A673 (cell line): Measurements from ENCODE around the gene HIGD1A. TPM values are rescaled to one million over a fixed set of nuclear protein-coding genes. Genes with fewer than 3 reads are reported as not detected.

Source experiments
- BruUV-seq: library from RNA; stranded (reverse); fragments of 400-500 nt; replicated peaks from 2 replicates; lab custom pipeline; 2021; lab: Mats Ljungman, UMichigan
- CTCF ChIA-PET: fragments of 300-600 bp; sonication (Branson Sonifier 250); formaldehyde crosslinking; loops from one replicate; lab custom pipeline; 2022; ENCODE audit warnings: antibody characterized with exemption; lab: Charles Lee
- POLR2A ChIA-PET: fragments of 300-600 bp; sonication (Branson Sonifier 250); formaldehyde crosslinking; loops from one replicate; lab custom pipeline; 2022; ENCODE audit warnings: antibody characterized with exemption; ENCODE audit not compliant: low non-redundant PET; lab: Charles Lee
- DNase-seq: peaks from one replicate; pipeline ENCODE4 v3.0.0-alpha.2; 2015; ENCODE audit warnings: low spot score
- H3K27ac ChIP-seq: fragments of 200-600 bp; sonication (generic); 2 replicates; pipeline ENCODE4 v1.5.1; 2016; ENCODE audit warnings: mixed run types, low read depth, mild to moderate bottlenecking, mixed read lengths, antibody characterized with exemption, low read length; ENCODE audit not compliant: poor library complexity, severe bottlenecking
- H3K27me3 ChIP-seq: fragments of 200-600 bp; sonication (generic); replicated peaks from 2 replicates; pipeline ENCODE4 v1.6.1; 2017; ENCODE audit warnings: mixed run types, low read depth, mild to moderate bottlenecking, mixed read lengths, antibody characterized with exemption, low read length; ENCODE audit not compliant: insufficient read depth, poor library complexity
- H3K36me3 ChIP-seq: fragments of 200-600 bp; sonication (generic); 2 replicates; pipeline ENCODE4 v1.6.1; 2016; ENCODE audit warnings: mixed run types, mild to moderate bottlenecking, mixed read lengths, antibody characterized with exemption, low read length; ENCODE audit not compliant: insufficient read depth, poor library complexity, severe bottlenecking
- H3K4me1 ChIP-seq: fragments of 200-600 bp; sonication (generic); 2 replicates; pipeline ENCODE4 v1.6.1; 2017; ENCODE audit warnings: mixed run types, mild to moderate bottlenecking, mixed read lengths, antibody characterized with exemption, low read length; ENCODE audit not compliant: insufficient read depth, poor library complexity, severe bottlenecking
- H3K4me3 ChIP-seq: fragments of 200-600 bp; sonication (generic); 2 replicates; pipeline ENCODE4 v1.5.1; 2016; ENCODE audit warnings: low read depth, mixed run types, mild to moderate bottlenecking, mixed read lengths, low read length; ENCODE audit not compliant: poor library complexity, severe bottlenecking
- H3K9me3 ChIP-seq: fragments of 200-600 bp; sonication (generic); 2 replicates; pipeline ENCODE4 v1.6.1; 2016; ENCODE audit warnings: mixed run types, low read depth, mild to moderate bottlenecking, mixed read lengths, antibody characterized with exemption, low read length; ENCODE audit not compliant: poor library complexity, severe bottlenecking
- CTCF ChIP-seq: fragments of 300-800, 200-600 bp; sonication (generic); conservative IDR thresholded peaks from 2 replicates; pipeline ENCODE4 v1.5.1; 2017; ENCODE audit warnings: low read depth, mild to moderate bottlenecking, antibody characterized with exemption, low read length, moderate library complexity, mixed read lengths
- EZH2 ChIP-seq: fragments of 200-600 bp; sonication (generic); IDR thresholded peaks from 2 replicates; pipeline ENCODE4 v1.6.1; 2017; ENCODE audit warnings: borderline replicate concordance, low read depth, mild to moderate bottlenecking, mixed read lengths, antibody characterized with exemption, low read length; ENCODE audit not compliant: poor library complexity, severe bottlenecking
- intact Hi-C: fragments of 100-400 bp; cut with micrococcal nuclease; formaldehyde crosslinking; loops from one replicate; pipeline ENCODE4 v1.10.0; 2022; ENCODE audit not compliant: unreplicated experiment
- total RNA-seq: library from RNA; stranded (reverse); gene quantifications from 2 replicates; pipeline ENCODE4 v1.2.3, GENCODE V29; 2021

The HIGD1A gene
- total RNA-seq, 1 experiment from 2014 or later: 50.6 TPM

GRCh38 chr3:42769477-42770131 is 34.7 kb downstream of the HIGD1A start:
- Histone ChIP-seq H3K27ac (no peak overlapping the region), H3K36me3 (no peaks in the 10 kb centered on the region), H3K4me3 (no peak overlapping the region), H3K9me3 (no peaks in the 10 kb centered on the region), H3K4me1 (no peaks in the 10 kb centered on the region), H3K27me3 (no peaks in the 10 kb centered on the region)
- DNase-seq: no peak
- CTCF ChIA-PET: no interaction called here
- POLR2A ChIA-PET: no interaction called here
- BruUV-seq: no TSS peak
- intact Hi-C loops: no loop called here
- TF ChIP-seq CTCF (no peak), EZH2 (no peak)

- Histone ChIP-seq H3K4me3 (no peak overlapping the region), H3K9me3 (no peaks in the 10 kb centered on the region), H3K4me1 (no peaks in the 10 kb centered on the region), H3K27ac (no peak overlapping the region), H3K27me3 (no peaks in the 10 kb centered on the region), H3K36me3 (no peaks in the 10 kb centered on the region)
- POLR2A ChIA-PET: no interaction called here
- BruUV-seq: no TSS peak
- TF ChIP-seq EZH2: no peak
- TF ChIP-seq CTCF: no peak
- intact Hi-C loops: no loop called here
- CTCF ChIA-PET: no interaction called here
- DNase-seq: no peak
Observed at GRCh38 chr3:42764561-42765295, 39.6 kb downstream of the HIGD1A start.

- Histone ChIP-seq H3K36me3 (no peaks in the 10 kb centered on the region), H3K9me3 (no peaks in the 10 kb centered on the region), H3K27ac (no peak overlapping the region), H3K27me3 (no peaks in the 10 kb centered on the region), H3K4me1 (no peaks in the 10 kb centered on the region), H3K4me3 (no peak overlapping the region)
- intact Hi-C loops: no loop called here
- no TSS peak for BruUV-seq
- ChIA-PET CTCF (no interaction called here), POLR2A (no interaction called here)
- TF ChIP-seq CTCF (no peak), EZH2 (no peak)
- no peak for DNase-seq
Observed at GRCh38 chr3:42764115-42764514, 40.2 kb downstream of the HIGD1A start.
